Panc1 (cell line): Measurements from ENCODE around the gene FREM2. TPM values are rescaled to one million over a fixed set of nuclear protein-coding genes. Genes with fewer than 3 reads are reported as not detected.

Experiments used
- ATAC-seq: fragments of 200-7000 bp; cut with Tn5 transposase; 2 replicates; pipeline ENCODE4 v1.9.1; 2020; ENCODE audit warnings: mild to moderate bottlenecking, moderate library complexity
- BruUV-seq: library from RNA; stranded (reverse); fragments of 400-500 nt; replicated peaks from 2 replicates; lab custom pipeline; 2021; lab: Mats Ljungman, UMichigan
- CTCF ChIA-PET: fragments of 300-600 bp; sonication (Branson Sonifier 250); formaldehyde crosslinking; loops from one replicate; lab custom pipeline; 2022; ENCODE audit warnings: antibody characterized with exemption; lab: Charles Lee
- POLR2A ChIA-PET: fragments of 300-600 bp; sonication (Branson Sonifier 250); formaldehyde crosslinking; loops from one replicate; lab custom pipeline; 2022; ENCODE audit warnings: antibody characterized with exemption; lab: Charles Lee
- DNase-seq: peaks from one replicate; pipeline ENCODE4 v3.0.0-alpha.2; 2010; ENCODE audit warnings: low read depth, low spot score
- H3K27ac ChIP-seq: 2 replicates; pipeline ENCODE4 v1.5.1; 2011; ENCODE audit warnings: mild to moderate bottlenecking, low read length, inconsistent platforms
- H3K27me3 ChIP-seq: fragments of 200-500 bp; sonication (Bioruptor generic); 2 replicates; pipeline ENCODE4 v1.6.0; 2014; ENCODE audit warnings: low read length, inconsistent platforms; ENCODE audit not compliant: control insufficient read depth, insufficient read depth
- H3K36me3 ChIP-seq: fragments of 200-500 bp; sonication (Bioruptor generic); 2 replicates; pipeline ENCODE4 v1.5.1; 2014; ENCODE audit warnings: inconsistent platforms, mild to moderate bottlenecking, low read length, moderate library complexity; ENCODE audit not compliant: control insufficient read depth, insufficient read depth
- H3K4me1 ChIP-seq: 2 replicates; pipeline ENCODE4 v1.5.1; 2011; ENCODE audit warnings: inconsistent platforms, mild to moderate bottlenecking, low read length, moderate library complexity; ENCODE audit not compliant: control insufficient read depth, insufficient read depth
- H3K4me3 ChIP-seq, 2 experiments: 2 replicates each; pipeline ENCODE4 v1.5.1; 2011 to 2012; ENCODE audit warnings: low read depth in 2 of 2, low read length in 2 of 2, mild to moderate bottlenecking in 2 of 2, inconsistent platforms in 1 of 2, moderate library complexity in 1 of 2
- H3K9me3 ChIP-seq: fragments of 200-500 bp; sonication (Bioruptor generic); 2 replicates; pipeline ENCODE4 v1.5.1; 2014; ENCODE audit warnings: low read depth, mild to moderate bottlenecking, inconsistent platforms, low read length, moderate library complexity; ENCODE audit not compliant: control insufficient read depth, insufficient read depth
- POLR2AphosphoS5 ChIP-seq: IDR thresholded peaks from 2 replicates; pipeline ENCODE4 v1.6.1; 2012; ENCODE audit warnings: mild to moderate bottlenecking, low read depth, low read length, moderate library complexity
- SIN3A ChIP-seq: IDR thresholded peaks from 2 replicates; pipeline ENCODE4 v1.6.1; 2012; ENCODE audit warnings: low read depth, mild to moderate bottlenecking, low read length, moderate library complexity, borderline replicate concordance; ENCODE audit not compliant: insufficient read depth
- TCF7L2 ChIP-seq: IDR thresholded peaks from 2 replicates; pipeline ENCODE4 v1.6.1; 2011; ENCODE audit warnings: mild to moderate bottlenecking, low read depth, low read length, inconsistent platforms
- in situ Hi-C: cut with HindIII; loops from 2 replicates; pipeline ENCODE4 v1.10.0; 2016; ENCODE audit warnings: low sequenced_read_pairs, low pct_unique_long_range_greater_than_20kb
- intact Hi-C: fragments of 100-400 bp; cut with micrococcal nuclease; formaldehyde crosslinking; loops from one replicate; pipeline ENCODE4 v1.10.0; 2022; ENCODE audit not compliant: unreplicated experiment
- total RNA-seq: library from RNA; stranded (reverse); gene quantifications from one replicate; pipeline ENCODE4 v1.2.1, GENCODE V29; 2021; ENCODE audit not compliant: unreplicated experiment
- TF ChIP-seq, protein P1 (sequence below), 2 experiments: IDR thresholded peaks; 2 replicates each; pipeline ENCODE4 v1.6.1; 2011 to 2012; ENCODE audit warnings: low read depth in 2 of 2, control low read depth in 1 of 2, low read length in 1 of 2, mild to moderate bottlenecking in 1 of 2, moderate library complexity in 1 of 2; ENCODE audit not compliant: insufficient read depth in 1 of 2
- TF ChIP-seq, protein P2 (sequence below): fragments of 450-650 bp; IDR thresholded peaks from 2 replicates; pipeline ENCODE4 v1.5.1; 2017; ENCODE audit warnings: mild to moderate bottlenecking

The FREM2 gene
- total RNA-seq, 1 experiment from 2014 or later = 0.15 TPM

DNA sequence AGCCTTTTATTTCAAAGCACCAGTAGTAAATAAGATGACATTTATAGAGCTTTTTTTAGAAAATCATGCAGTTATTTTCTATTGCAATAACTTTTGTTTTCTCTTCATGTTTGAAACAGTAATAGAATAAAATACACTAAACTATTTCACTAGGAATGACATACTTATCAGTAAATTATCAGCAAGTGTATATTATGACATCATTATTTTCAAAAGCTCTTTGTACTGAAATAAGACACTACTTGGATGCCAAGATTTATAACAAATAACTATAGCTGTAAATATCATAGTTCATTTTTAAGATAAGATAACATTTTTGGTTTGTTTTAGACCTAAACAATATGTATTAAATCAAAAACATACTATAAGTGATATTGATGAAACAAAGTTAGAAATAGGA, 246.9 kb downstream of the FREM2 start:
- BruUV-seq = no TSS peak
- H3K4me1 ChIP-seq = no peaks in the 10 kb centered on the region
- ChIA-PET POLR2A (no interaction called here), CTCF (no interaction called here)
- no peaks in the 10 kb centered on the region for H3K36me3 ChIP-seq
- H3K27me3 ChIP-seq = no peaks in the 10 kb centered on the region
- no peak for ATAC-seq
- TF ChIP-seq POLR2AphosphoS5 (no peak), TCF7L2 (no peak), SIN3A (no peak)
- TF ChIP-seq, protein P1, sequence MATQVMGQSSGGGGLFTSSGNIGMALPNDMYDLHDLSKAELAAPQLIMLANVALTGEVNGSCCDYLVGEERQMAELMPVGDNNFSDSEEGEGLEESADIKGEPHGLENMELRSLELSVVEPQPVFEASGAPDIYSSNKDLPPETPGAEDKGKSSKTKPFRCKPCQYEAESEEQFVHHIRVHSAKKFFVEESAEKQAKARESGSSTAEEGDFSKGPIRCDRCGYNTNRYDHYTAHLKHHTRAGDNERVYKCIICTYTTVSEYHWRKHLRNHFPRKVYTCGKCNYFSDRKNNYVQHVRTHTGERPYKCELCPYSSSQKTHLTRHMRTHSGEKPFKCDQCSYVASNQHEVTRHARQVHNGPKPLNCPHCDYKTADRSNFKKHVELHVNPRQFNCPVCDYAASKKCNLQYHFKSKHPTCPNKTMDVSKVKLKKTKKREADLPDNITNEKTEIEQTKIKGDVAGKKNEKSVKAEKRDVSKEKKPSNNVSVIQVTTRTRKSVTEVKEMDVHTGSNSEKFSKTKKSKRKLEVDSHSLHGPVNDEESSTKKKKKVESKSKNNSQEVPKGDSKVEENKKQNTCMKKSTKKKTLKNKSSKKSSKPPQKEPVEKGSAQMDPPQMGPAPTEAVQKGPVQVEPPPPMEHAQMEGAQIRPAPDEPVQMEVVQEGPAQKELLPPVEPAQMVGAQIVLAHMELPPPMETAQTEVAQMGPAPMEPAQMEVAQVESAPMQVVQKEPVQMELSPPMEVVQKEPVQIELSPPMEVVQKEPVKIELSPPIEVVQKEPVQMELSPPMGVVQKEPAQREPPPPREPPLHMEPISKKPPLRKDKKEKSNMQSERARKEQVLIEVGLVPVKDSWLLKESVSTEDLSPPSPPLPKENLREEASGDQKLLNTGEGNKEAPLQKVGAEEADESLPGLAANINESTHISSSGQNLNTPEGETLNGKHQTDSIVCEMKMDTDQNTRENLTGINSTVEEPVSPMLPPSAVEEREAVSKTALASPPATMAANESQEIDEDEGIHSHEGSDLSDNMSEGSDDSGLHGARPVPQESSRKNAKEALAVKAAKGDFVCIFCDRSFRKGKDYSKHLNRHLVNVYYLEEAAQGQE (IDR thresholded peaks at IDR 0.05; ENCODE audit: insufficient read depth in 1 of 2, low read depth in 2 of 2, low read length in 1 of 2) = no peak
- TF ChIP-seq, protein P2, sequence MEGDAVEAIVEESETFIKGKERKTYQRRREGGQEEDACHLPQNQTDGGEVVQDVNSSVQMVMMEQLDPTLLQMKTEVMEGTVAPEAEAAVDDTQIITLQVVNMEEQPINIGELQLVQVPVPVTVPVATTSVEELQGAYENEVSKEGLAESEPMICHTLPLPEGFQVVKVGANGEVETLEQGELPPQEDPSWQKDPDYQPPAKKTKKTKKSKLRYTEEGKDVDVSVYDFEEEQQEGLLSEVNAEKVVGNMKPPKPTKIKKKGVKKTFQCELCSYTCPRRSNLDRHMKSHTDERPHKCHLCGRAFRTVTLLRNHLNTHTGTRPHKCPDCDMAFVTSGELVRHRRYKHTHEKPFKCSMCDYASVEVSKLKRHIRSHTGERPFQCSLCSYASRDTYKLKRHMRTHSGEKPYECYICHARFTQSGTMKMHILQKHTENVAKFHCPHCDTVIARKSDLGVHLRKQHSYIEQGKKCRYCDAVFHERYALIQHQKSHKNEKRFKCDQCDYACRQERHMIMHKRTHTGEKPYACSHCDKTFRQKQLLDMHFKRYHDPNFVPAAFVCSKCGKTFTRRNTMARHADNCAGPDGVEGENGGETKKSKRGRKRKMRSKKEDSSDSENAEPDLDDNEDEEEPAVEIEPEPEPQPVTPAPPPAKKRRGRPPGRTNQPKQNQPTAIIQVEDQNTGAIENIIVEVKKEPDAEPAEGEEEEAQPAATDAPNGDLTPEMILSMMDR = no peak
- intact Hi-C loops = no loop called here
- H3K27ac ChIP-seq = no peak overlapping the region
- in situ Hi-C loops = no loop called here
- H3K4me3 ChIP-seq = no peak overlapping the region
- H3K9me3 ChIP-seq = no peaks in the 10 kb centered on the region
- DNase-seq = no peak
